HG02610 (cell line): ENCODE results near the gene CDPF1.
"Not testable (repeated sequence)": the region's sequence is repeated elsewhere in the genome, so short reads cannot be mapped to it uniquely, and the experiment has no call there.

ENCODE experiments used
- ATAC-seq: cut with Tn5 transposase; IDR thresholded peaks from one replicate; pipeline ENCODE4 v1.9.1; 2021; ENCODE audit warnings: mild to moderate bottlenecking, moderate library complexity; ENCODE audit not compliant: unreplicated experiment

Gene CDPF1

DNA sequence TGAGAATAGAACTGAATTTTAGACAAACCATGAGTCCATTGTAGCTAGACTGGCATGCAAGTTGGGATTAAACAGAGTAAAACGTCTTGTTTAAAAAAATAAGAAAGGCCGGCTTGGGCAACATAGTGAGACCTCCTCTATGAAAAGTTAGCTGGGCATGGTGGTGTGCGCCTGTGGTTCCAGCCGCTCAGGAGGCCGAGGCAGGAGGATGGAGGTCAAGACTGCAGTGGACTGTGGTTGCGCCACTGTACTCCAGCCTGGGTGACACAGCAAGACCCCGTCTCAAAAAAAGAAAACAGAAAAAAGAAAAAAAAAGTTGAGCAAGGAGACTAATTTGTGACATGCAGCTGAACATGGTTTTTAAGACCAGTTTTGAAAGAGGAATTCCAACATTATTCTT lies 23.5 kb downstream of the CDPF1 start:
- ATAC-seq = no peak

GRCh38 chr22:46225631-46226030 lies 24.5 kb downstream of the CDPF1 start:
- ATAC-seq = no peak

DNA sequence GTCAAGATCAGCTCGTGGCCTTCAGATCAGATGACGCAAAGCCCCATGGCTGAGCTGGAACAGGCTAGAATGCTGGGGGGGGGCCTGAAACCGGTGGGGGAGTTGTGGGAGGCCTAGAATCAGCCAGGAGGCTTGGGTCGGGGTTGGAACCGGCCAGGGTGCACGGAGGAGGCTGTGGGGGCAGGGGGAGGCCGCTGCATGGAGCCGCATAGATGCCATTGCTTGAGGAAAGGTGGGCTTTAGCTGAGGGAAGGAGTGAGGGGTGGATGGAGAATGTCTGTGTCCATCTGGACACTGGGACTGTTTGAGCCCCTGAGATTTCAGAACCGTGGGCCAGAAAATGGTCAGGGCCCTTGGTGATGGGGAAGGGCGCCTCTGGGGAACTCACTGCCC lies 25.2 kb downstream of the CDPF1 start:
- no peak for ATAC-seq

GRCh38 chr22:46224044-46224897 lies 25.8 kb downstream of the CDPF1 start:
- ATAC-seq = no peak

GRCh38 chr22:46220921-46221320 lies 29.2 kb downstream of the CDPF1 start:
- ATAC-seq = no peak

DNA sequence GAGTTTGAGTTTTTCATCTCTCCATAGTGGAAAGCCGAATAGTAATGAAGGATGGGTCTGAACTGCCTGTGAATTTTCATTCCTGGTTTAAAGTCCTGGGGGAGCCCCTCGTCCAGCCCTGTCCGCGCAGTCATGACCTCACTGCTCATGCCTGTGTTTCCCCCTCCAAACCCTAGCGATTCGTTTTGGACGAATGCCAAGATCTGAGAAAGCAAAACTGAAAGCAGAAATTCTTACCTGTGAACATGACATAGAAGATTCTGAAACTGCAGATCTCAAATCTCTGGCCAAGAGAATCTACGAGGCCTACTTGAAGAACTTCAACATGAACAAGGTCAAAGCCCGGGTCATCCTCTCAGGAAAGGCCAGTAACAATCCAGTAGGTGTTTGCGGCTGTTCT lies 30.5 kb downstream of the CDPF1 start:
- ATAC-seq = no peak

DNA sequence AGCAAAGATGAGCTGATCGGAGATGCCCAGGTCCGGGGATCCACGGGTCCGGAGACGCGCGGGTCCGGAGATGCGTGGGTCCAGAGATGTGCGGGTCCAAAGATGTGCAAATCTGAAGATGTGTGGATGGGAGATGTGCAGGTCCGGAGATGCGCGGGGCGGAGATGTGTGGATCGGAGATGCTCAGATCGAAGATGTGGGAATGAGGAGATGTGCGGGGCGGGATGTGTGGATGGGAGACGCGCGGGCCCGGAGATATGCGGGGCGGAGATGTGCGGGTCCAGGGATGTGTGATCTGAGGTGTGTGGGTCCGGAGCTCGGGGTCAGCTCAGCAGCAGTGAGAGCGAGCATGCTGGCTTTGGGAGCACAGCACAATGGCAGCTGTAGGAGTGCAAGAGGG lies 35.5 kb downstream of the CDPF1 start:
- ATAC-seq = no peak

DNA sequence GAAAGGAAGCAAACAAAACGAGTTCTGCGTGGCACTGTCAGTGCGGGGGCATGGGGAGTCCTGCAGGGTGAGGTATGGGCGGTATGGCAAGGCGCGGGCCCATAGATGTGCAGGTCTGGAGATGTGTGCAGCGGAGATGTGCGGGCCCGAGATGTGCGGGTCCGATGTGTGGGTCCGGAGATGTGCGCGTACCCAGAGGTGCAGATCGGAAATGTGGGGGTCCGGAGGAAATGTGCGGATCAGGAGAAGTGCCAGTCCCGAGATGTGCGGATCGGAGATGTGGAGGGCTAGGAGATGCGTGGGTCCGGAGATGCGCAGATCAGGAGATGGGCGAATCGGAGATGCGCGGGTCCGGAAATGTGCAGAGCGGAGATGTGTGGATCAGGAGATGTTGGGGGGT lies 35.9 kb downstream of the CDPF1 start:
- no peak for ATAC-seq

DNA sequence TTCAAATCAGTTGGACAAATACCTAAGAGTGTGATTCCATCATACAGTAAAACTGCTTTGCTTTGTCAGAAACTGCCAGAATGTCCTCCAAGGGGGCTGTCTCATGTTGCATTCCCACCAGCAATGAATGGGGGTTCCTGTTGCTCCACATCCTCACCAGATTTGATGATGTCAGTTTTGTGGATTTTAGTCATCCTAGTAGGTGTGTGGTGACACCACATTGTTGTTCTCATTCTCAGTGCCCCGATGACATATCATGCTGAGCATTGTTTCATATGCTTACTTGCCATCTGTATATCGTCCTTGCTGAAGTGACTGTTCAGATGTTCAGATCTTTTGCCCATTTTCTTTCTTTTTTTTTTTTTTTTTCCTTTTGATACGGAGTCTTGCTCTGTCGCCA lies 37.0 kb downstream of the CDPF1 start:
- ATAC-seq = no peak

DNA sequence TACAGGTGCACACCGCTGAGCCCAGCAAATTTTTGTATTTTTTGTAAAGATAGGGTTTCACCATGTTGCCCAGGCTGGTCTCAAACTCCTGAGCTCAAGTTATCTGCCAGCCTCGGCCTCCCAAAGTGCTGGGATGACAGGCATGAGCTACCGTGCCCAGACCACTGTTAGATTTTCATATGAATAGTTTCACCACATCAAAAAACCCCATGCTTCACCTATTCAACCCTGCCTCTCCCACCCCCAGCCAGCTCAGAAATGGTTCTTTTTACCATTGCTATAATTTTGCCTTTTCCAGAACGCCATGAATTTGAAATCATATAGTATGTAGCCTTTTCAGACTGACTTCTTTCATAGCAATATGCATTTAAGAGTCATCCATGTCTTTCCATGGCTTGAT lies 37.9 kb downstream of the CDPF1 start:
- no peak for ATAC-seq

GRCh38 chr22:46209262-46209661 lies 40.8 kb downstream of the CDPF1 start:
- no peak for ATAC-seq

DNA sequence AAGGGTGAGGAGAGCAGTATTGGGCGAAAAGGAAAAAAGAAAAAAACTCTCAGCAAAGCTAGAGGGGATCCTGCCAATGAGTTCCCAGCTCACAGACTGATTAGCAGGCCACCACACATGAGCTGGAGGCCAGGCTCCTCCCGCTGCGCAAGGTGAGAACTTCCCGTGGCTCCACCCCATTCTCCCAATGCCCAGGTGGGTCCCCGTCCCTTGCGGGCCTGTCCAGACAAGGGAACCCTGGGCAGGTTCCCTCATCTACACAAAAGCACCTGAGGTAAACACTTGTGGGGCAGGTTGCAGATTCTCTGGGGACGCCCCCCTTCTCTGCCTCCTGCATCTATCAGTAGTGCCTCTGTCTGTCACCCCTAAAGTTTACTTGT lies 46.5 kb downstream of the CDPF1 start:
- no peak for ATAC-seq

GRCh38 chr22:46202897-46203600 lies 47.0 kb downstream of the CDPF1 start:
- ATAC-seq = no peak

GRCh38 chr22:46201059-46201757 lies 48.9 kb downstream of the CDPF1 start:
- no peak for ATAC-seq

GRCh38 chr22:46198806-46199205 lies 51.3 kb downstream of the CDPF1 start:
- ATAC-seq = not testable (repeated sequence)

DNA sequence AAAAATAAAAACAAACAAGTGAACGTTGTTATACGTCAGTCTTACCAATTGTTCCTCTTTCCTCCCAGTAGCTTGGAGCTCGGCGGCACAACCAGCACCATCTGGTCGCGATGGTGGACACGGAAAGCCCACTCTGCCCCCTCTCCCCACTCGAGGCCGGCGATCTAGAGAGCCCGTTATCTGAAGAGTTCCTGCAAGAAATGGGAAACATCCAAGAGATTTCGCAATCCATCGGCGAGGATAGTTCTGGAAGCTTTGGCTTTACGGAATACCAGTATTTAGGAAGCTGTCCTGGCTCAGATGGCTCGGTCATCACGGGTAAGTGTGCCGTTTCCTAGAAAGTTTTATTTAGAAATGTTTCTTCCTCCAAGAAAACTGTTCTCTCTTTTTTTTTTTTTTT lies 51.8 kb downstream of the CDPF1 start:
- no peak for ATAC-seq

GRCh38 chr22:46196278-46196677 lies 53.8 kb downstream of the CDPF1 start:
- ATAC-seq = no peak

GRCh38 chr22:46195487-46196165 lies 54.5 kb downstream of the CDPF1 start:
- ATAC-seq = no peak
